CD4-positive, CD25-positive, alpha-beta regulatory T cell (primary cell): ENCODE measurements around the gene UFSP2. TPM values are rescaled to one million over a fixed set of nuclear protein-coding genes. Genes with fewer than 3 reads are reported as not detected.

Experiments used
- ATAC-seq, 2 donors: fragments of 150-1000 bp; cut with Tn5 transposase; one replicate each; pipeline ENCODE4 v1.10.0; 2021; ENCODE audit warnings: low read depth in 2 of 2, moderate number of reproducible peaks in 2 of 2, moderate library complexity in 1 of 2
- DNase-seq, 3 donors: peaks; one replicate each; pipeline versions ENCODE4 v3.0.0 to v3.0.0-alpha.2; 2012 to 2022; ENCODE audit warnings: mixed read lengths in 1 of 3
- H3K27ac ChIP-seq: one replicate; pipeline ENCODE4 v1.7.0; 2013; ENCODE audit warnings: mild to moderate bottlenecking, low read length; ENCODE audit not compliant: insufficient read depth, poor library complexity, severe bottlenecking
- H3K27me3 ChIP-seq: one replicate; pipeline ENCODE4 v1.7.0; 2013; ENCODE audit warnings: low read length; ENCODE audit not compliant: control insufficient read depth, insufficient read depth
- H3K36me3 ChIP-seq: one replicate; pipeline ENCODE4 v1.7.0; 2013; ENCODE audit warnings: mild to moderate bottlenecking, low read length, moderate library complexity; ENCODE audit not compliant: control insufficient read depth, insufficient read depth
- H3K4me1 ChIP-seq: 2 replicates; pipeline ENCODE4 v1.7.0; 2013; ENCODE audit warnings: mild to moderate bottlenecking, low read length; ENCODE audit not compliant: insufficient read depth, control insufficient read depth, poor library complexity, severe bottlenecking
- H3K4me3 ChIP-seq: one replicate; pipeline ENCODE4 v1.7.0; 2013; ENCODE audit warnings: low read depth, mild to moderate bottlenecking, low read length, moderate library complexity
- H3K9me3 ChIP-seq, 2 experiments: 1 replicate in 1 of 2; 2 replicates in 1 of 2; pipeline ENCODE4 v1.7.0; 2013; ENCODE audit warnings: low read length in 2 of 2, mild to moderate bottlenecking in 1 of 2, moderate library complexity in 1 of 2; ENCODE audit not compliant: control insufficient read depth in 2 of 2
- H3K27ac Mint-ChIP-seq, 3 donors: one replicate each; pipeline ENCODE4 v1.8.0; 2020 to 2022; ENCODE audit warnings: mild to moderate bottlenecking in 3 of 3, mixed read lengths in 3 of 3, moderate library complexity in 2 of 3
- H3K27me3 Mint-ChIP-seq: one replicate; pipeline ENCODE4 v1.8.0; 2022; ENCODE audit warnings: mild to moderate bottlenecking, mixed read lengths
- H3K36me3 Mint-ChIP-seq: one replicate; pipeline ENCODE4 v1.8.0; 2020; ENCODE audit warnings: mixed read lengths
- H3K4me1 Mint-ChIP-seq, 4 donors: one replicate each; pipeline ENCODE4 v1.8.0; 2020 to 2022; ENCODE audit warnings: mixed read lengths in 4 of 4, mild to moderate bottlenecking in 1 of 4
- H3K4me3 Mint-ChIP-seq, 4 donors: one replicate each; pipeline ENCODE4 v1.8.0; 2020 to 2022; ENCODE audit warnings: mild to moderate bottlenecking in 4 of 4, mixed read lengths in 4 of 4, moderate library complexity in 3 of 4
- H3K9me3 Mint-ChIP-seq, 7 donors: one replicate each; pipeline ENCODE4 v1.8.0; 2020 to 2022; ENCODE audit warnings: mixed read lengths in 7 of 7, mild to moderate bottlenecking in 3 of 7, moderate library complexity in 2 of 7
- polyA plus RNA-seq, 4 donors: library from polyadenylated mRNA; unstranded; fragments of 300-500 nt; fragmentation: Illumina TruSeq; gene quantifications; one replicate each; pipeline ENCODE4 v1.2.3, GENCODE V29; 2021
- total RNA-seq: library from RNA; stranded (reverse); gene quantifications from one replicate; pipeline ENCODE4 v1.2.3, GENCODE V29; 2022

The UFSP2 gene
- total and polyA plus RNA-seq, 5 donors from 2014 or later = 18.2 to 45.3 (median 43.3) TPM

- ATAC-seq (no peak), DNase-seq (peak in 2 of 3 donors; percentile 2 to 37)
- H3K27ac ChIP-seq = peak overlapping the region; percentile 97
- no peaks in the 10 kb centered on the region for H3K27me3 ChIP-seq
- H3K9me3 ChIP-seq = no peaks in the 10 kb centered on the region
- Mint-ChIP-seq H3K9me3 (no peaks in the 10 kb centered on the region), H3K4me1 (peaks cover 20 to 37% (median 27%) of the 10 kb centered on the region in 4 donors), H3K27me3 (peaks cover 21% of the 10 kb centered on the region), H3K4me3 (peak overlapping the region; percentile 88 to 97 (median 90)), H3K27ac (peak overlapping the region; percentile 97 to 100 (median 100)), H3K36me3 (peaks cover 12% of the 10 kb centered on the region)
- H3K36me3 ChIP-seq = peaks cover 17% of the 10 kb centered on the region
- H3K4me1 ChIP-seq = peaks cover 17% of the 10 kb centered on the region
- H3K4me3 ChIP-seq = peak overlapping the region; percentile 97
Measured at GRCh38 chr4:185424905-185425646, 688 bp downstream of the UFSP2 start.

- Histone ChIP-seq H3K4me3 (no peak overlapping the region), H3K4me1 (peaks cover 17% of the 10 kb centered on the region), H3K27ac (no peak overlapping the region), H3K9me3 (no peaks in the 10 kb centered on the region), H3K36me3 (peaks cover 39% of the 10 kb centered on the region), H3K27me3 (no peaks in the 10 kb centered on the region)
- Mint-ChIP-seq H3K4me1 (peaks cover 25 to 37% (median 32%) of the 10 kb centered on the region in 4 donors), H3K4me3 (no peak overlapping the region), H3K9me3 (no peaks in the 10 kb centered on the region), H3K36me3 (peaks cover 28% of the 10 kb centered on the region), H3K27me3 (peaks cover 6% of the 10 kb centered on the region), H3K27ac (no peak overlapping the region)
- DNase-seq (no peak), ATAC-seq (no peak)
Measured at GRCh38 chr4:185421366-185422124, 4.2 kb downstream of the UFSP2 start.

- DNase-seq = no peak
- Mint-ChIP-seq H3K4me3 (no peak overlapping the region), H3K4me1 (peaks cover 8 to 21% (median 12%) of the 10 kb centered on the region in 4 donors), H3K36me3 (peaks cover 54% of the 10 kb centered on the region), H3K27ac (peak overlapping the region in 1 of 3 donors; percentile 64), H3K9me3 (no peaks in the 10 kb centered on the region), H3K27me3 (no peaks in the 10 kb centered on the region)
- no peaks in the 10 kb centered on the region for H3K27me3 ChIP-seq
- H3K27ac ChIP-seq = no peak overlapping the region
- no peak for ATAC-seq
- no peaks in the 10 kb centered on the region for H3K9me3 ChIP-seq
- peaks cover 71% of the 10 kb centered on the region for H3K36me3 ChIP-seq
- H3K4me3 ChIP-seq = no peak overlapping the region
- H3K4me1 ChIP-seq = no peaks in the 10 kb centered on the region
Measured at GRCh38 chr4:185416955-185417354, 8.8 kb downstream of the UFSP2 start.

- Histone ChIP-seq H3K9me3 (no peaks in the 10 kb centered on the region), H3K4me3 (no peak overlapping the region), H3K27ac (no peak overlapping the region), H3K36me3 (peaks cover 50% of the 10 kb centered on the region), H3K4me1 (no peaks in the 10 kb centered on the region), H3K27me3 (no peaks in the 10 kb centered on the region)
- no peak overlapping the region for H3K4me3 Mint-ChIP-seq
- DNase-seq (no peak), ATAC-seq (no peak)
- H3K36me3 Mint-ChIP-seq = peaks cover 47% of the 10 kb centered on the region
- H3K27me3 Mint-ChIP-seq = no peaks in the 10 kb centered on the region
- no peak overlapping the region for H3K27ac Mint-ChIP-seq
- H3K9me3 Mint-ChIP-seq = no peaks in the 10 kb centered on the region
- H3K4me1 Mint-ChIP-seq = peaks cover 0 to 8% (median 5%) of the 10 kb centered on the region in 4 donors
Measured at GRCh38 chr4:185412412-185412811, 13.4 kb downstream of the UFSP2 start.

- peaks cover 44% of the 10 kb centered on the region for H3K36me3 ChIP-seq
- peaks cover 0 to 7% (median 3%) of the 10 kb centered on the region in 4 donors for H3K4me1 Mint-ChIP-seq
- no peak overlapping the region for H3K4me3 Mint-ChIP-seq
Measured at GRCh38 chr4:185411849-185412248, 13.9 kb downstream of the UFSP2 start.

GRCh38 chr4:185408432-185408831, 17.3 kb downstream of the UFSP2 start:
- Histone ChIP-seq H3K36me3 (peaks cover 20% of the 10 kb centered on the region), H3K4me1 (no peaks in the 10 kb centered on the region), H3K27me3 (no peaks in the 10 kb centered on the region), H3K4me3 (no peak overlapping the region), H3K27ac (no peak overlapping the region), H3K9me3 (no peaks in the 10 kb centered on the region)
- Mint-ChIP-seq H3K27ac (peak overlapping the region in 2 of 3 donors; percentile 34 to 81), H3K27me3 (no peaks in the 10 kb centered on the region), H3K36me3 (peaks cover 37% of the 10 kb centered on the region), H3K4me1 (peaks cover 0 to 7% (median 1%) of the 10 kb centered on the region in 4 donors), H3K9me3 (no peaks in the 10 kb centered on the region), H3K4me3 (no peak overlapping the region)
- ATAC-seq (no peak), DNase-seq (no peak)

More at GRCh38 chr4:185411849-185412248, 13.9 kb downstream of the UFSP2 start:
- Mint-ChIP-seq H3K9me3 (no peaks in the 10 kb centered on the region), H3K27ac (no peak overlapping the region), H3K36me3 (peaks cover 41% of the 10 kb centered on the region), H3K27me3 (no peaks in the 10 kb centered on the region)
- Histone ChIP-seq H3K4me1 (no peaks in the 10 kb centered on the region), H3K4me3 (no peak overlapping the region), H3K27ac (no peak overlapping the region), H3K9me3 (no peaks in the 10 kb centered on the region), H3K27me3 (no peaks in the 10 kb centered on the region)
- DNase-seq = no peak
- no peak for ATAC-seq

- H3K27ac ChIP-seq = no peak overlapping the region
- H3K27me3 Mint-ChIP-seq = no peaks in the 10 kb centered on the region
- H3K4me3 Mint-ChIP-seq = no peak overlapping the region
- peaks cover 39% of the 10 kb centered on the region for H3K36me3 Mint-ChIP-seq
- peaks cover 28% of the 10 kb centered on the region for H3K36me3 ChIP-seq
- no peak overlapping the region for H3K4me3 ChIP-seq
- DNase-seq (no peak), ATAC-seq (no peak)
- H3K9me3 Mint-ChIP-seq = no peaks in the 10 kb centered on the region
- no peak overlapping the region for H3K27ac Mint-ChIP-seq
- no peaks in the 10 kb centered on the region for H3K27me3 ChIP-seq
- no peaks in the 10 kb centered on the region for H3K4me1 ChIP-seq
- H3K9me3 ChIP-seq = no peaks in the 10 kb centered on the region
- peaks cover 0 to 6% (median 2%) of the 10 kb centered on the region in 4 donors for H3K4me1 Mint-ChIP-seq
Measured at GRCh38 chr4:185405296-185405999, 20.3 kb downstream of the UFSP2 start.
